Right hindlimb (tissue), 1 donor: ENCODE measurements around the gene MSI2.

ENCODE experiments used
- DNase-seq: peaks from one replicate; pipeline ENCODE4 v3.0.0-alpha.2; 2018

The MSI2 gene

DNA sequence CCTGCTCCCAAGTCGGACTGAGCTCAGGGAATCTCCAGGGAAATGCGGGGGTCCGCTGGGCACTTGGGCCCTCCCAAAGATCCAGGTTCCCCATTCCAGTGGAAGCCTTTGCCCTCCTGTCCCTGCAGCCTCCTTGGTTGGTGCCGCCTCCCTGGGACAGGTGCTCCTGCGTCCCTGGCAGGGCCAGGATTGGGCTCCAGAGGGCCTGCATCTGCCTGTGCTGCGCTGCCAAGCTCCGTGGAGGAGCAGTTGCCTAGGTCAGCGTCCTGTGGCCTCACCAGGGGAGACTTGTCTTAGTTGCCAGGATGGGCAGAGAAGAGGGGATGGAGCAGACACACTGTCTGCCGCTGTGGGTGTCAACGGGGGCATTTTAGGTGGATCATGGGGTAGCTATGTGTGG lies 67.1 kb downstream of the MSI2 start:
- no peak for DNase-seq

DNA sequence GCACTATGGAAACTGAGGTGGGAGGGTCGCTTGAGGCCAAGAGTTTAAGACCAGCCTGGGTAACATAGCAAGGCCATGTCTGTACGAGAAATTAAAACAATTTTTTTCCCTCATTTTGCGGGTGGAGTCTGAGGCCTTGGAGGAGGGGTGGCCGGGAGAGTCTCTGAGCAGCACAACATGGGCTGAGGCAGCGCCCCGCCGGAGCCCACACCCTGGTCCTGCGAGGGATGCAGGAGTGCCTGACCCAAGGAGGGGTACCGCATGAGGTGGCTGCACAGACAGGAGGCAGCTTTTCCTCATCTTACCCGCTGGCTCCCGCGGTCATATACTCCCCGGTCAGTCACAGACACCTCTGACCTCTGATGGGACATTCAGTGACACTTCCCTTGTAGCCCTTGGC lies 67.7 kb downstream of the MSI2 start:
- no peak for DNase-seq

- no peak for DNase-seq
Measured at GRCh38 chr17:57324631-57325030, 68.3 kb downstream of the MSI2 start.

GRCh38 chr17:57326336-57326735 lies 70.0 kb downstream of the MSI2 start:
- DNase-seq, result no peak

GRCh38 chr17:57326764-57327163 lies 70.4 kb downstream of the MSI2 start:
- DNase-seq, result no peak

GRCh38 chr17:57327176-57327970 lies 71.0 kb downstream of the MSI2 start:
- DNase-seq, result no peak

DNA sequence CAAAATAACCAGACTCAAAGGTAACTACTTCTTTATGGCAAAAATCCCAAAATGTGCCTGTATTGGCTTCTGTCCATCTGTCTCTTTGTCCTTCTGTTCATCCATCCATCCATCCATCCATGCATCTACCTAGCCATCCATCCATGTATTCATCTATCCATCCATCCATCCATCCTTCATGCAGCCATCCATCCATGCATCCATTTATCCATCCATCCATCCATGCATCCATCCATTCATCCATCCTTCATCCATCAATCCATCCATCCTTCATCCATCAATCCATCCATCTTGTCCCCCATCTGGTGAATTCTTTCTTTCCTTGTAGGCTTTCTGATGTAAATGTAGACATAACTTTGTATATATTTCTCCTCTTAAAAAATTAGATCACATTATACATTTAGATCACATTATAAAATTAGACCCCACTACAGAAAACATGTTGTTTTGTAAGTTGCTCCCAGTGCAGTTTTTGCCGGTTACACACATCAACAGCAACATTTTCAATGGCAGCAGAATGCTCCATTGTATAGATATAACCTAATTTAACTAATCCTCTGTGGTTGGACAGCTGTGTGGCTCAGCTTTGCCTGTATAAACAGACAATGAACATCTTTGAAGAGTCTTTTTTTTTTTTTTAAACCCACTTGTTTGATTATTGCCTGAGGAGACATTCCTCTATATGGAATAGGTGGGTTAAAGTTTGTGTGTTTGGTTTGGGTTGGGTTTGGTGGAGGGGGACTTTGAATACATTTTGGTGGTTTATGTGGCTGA lies 72.0 kb downstream of the MSI2 start:
- no peak for DNase-seq

- no peak for DNase-seq
Measured at GRCh38 chr17:57329380-57330214, 73.3 kb downstream of the MSI2 start.

DNA sequence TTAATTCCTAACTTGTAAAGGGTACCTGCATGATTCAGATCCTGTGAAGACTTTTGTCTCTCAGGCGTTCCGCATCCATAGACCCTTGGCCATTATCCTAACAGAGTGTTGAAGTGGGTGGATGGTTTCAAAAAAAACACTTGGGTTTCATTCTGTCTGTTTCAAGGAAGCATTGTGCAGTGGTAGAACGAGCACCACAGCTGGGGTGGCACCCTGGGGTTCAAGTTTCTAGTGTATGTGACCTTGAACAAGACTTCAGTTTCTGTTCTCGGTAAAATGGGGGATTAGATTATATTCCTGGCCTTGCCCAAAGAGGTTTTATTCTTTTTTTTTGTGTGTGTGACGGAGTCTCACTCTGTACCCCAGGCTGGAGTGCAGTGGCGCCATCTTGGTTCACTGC lies 74.3 kb downstream of the MSI2 start:
- no peak for DNase-seq

DNA sequence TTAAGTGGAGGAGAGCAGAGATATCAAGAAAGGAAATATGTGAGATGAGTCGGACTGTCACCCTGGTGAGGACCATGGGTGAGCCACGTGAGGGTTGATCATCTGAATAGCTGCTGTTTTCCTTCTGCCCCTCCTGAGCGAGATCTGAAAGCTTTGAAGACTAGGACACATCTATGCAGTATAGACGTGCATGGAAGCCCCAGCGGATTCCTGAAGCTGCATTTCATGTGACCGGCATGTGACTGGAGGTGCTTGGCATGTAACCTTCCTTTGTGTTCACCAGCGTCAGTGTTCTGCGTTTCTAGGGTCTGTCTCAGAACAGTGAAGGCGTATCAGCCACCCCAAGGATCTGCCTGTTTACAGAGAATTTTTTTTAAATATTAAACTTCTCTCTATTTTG lies 75.1 kb downstream of the MSI2 start:
- no peak for DNase-seq

DNA sequence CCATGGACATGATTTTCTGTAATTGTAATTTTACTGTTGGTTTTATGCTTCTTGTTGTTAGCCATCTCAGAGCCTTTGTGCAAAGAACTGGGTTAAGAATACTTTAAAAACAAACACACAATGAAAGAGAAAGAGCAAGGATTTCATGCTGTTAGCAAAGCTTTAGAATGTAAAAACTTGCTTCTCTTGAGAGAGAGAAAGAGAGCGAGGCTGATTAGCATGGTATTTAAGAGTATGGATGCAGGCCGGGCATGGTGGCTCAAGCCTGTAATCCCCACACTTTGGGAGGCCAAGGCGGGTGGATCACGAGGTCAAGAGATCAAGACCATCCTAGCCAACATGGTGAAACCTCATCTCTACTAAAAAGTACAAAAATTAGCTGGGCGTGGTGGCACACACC lies 76.2 kb downstream of the MSI2 start:
- DNase-seq, result no peak

- DNase-seq, result no peak
Measured at GRCh38 chr17:57335195-57335792, 79.0 kb downstream of the MSI2 start.

GRCh38 chr17:57337390-57337789 lies 81.1 kb downstream of the MSI2 start:
- DNase-seq, result no peak

DNA sequence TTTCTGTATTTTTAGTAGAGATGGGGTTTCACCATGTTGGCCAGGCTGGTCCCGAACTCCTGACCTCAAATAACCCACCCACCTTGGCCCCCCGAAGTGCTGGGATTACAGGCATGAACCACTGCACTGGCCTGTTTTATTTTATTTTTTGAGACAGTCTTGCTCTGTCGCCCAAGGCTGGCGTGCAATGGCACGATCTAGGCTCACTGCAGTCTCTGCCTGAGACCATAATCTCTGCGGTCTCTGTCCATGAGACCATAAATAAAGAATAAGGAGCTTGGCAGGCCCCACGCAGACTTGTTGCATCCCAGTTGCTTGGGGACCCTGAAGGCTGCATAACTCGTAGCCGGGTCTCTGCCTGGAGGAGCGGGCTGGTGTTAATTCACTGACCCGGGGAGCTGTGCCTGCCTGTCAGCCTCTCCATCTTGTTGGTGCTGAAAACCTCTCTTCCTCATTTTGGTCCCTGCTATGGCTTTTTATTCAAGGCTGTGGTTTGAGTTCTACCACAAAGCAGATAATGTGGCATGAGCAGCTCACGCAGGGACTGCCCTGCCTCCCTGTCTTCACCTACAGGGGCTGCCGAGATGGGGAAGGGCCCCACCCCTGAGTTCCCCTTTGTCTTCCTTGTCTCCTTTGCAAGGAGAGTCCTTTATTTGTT lies 82.1 kb downstream of the MSI2 start:
- DNase-seq, result no peak

DNA sequence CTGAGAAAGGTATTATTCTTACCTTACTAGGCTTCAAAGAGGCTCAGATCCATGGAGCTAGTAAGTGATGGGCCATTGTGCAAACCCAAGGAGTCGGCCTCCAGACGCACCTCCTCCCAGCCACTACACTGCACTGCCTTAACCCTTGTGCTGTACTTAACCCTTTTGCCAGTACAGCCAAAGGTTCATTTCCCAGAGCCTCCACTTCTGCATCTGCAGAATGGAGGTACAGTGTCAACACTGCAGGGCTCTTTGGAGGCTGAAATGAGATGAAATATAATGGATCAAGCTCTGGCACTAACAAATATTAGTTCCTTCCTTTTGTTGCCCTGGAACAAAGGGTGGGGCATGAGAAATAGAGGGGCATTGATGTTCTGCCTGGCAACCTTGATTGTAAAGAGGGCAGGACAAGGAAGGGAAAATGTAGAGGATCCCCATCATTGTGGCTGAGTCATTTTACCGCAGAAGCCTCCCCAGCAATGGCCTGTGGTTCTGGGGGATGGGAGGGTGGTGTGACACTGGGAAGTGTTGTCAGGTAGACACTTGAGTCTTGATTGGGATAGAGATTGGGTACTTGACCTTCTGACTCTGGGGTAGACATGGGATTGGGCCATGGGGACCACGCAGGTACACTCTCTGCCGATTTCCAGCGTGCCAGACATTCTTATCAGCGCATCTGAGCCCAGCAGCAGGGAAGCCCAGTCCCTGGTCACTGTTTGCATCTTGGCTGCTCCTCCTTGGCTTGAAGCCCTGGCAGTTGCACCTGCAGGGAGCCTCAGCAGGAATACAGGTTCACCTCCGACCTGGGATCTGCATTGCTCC lies 84.0 kb downstream of the MSI2 start:
- no peak for DNase-seq

GRCh38 chr17:57341611-57342540 lies 85.6 kb downstream of the MSI2 start:
- no peak for DNase-seq

DNA sequence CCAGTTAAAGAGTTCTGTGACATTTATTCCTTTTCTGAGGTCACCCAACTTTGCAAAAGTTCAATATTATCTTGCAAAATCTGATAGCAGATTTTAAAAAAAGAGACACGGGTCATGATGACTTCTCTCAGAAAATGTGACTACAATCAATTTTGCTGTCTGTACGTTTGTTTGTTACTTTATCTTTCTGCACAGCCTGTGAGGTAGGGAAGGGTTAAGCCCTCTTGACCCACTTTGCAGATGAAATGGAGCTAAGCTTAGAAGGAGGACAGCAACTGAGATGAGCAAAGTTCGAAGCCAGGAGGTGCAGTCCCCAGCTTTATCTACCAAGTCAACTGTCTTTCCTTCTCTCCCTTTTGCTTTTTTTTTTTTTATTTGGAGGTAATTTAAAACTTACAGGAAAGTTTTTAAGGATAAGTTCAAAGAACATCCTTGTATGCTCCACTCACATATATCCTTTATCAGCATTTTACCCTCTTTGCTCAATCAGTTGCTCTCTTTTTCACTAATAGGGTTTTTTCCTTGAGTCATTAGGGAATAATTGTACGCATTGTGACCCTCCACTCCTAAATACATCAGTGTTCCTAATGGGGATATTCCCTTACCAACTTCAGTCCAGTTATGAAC lies 86.8 kb downstream of the MSI2 start:
- no peak for DNase-seq

GRCh38 chr17:57343717-57344116 lies 87.4 kb downstream of the MSI2 start:
- DNase-seq, result no peak

DNA sequence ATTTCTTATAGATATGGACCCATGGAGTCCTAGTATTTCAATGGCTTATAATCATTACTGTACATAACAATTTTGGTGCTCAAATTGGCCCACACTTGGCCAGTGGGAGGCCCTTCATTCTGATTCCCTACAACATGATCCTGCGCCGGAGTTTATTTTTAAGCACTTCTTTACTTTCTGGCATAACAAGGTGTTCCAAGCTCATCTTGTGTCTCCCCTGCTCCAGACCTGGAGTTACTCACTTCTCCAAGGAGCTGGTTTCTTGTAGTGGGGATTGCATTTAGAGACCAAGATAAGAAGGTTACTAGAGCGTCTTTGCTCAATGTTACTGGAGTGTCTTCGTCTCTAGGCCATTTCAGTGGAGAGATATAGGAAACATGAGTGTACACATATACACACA lies 87.9 kb downstream of the MSI2 start:
- no peak for DNase-seq
